ENCODE results near the gene SLIT3.

Gene SLIT3

DNA sequence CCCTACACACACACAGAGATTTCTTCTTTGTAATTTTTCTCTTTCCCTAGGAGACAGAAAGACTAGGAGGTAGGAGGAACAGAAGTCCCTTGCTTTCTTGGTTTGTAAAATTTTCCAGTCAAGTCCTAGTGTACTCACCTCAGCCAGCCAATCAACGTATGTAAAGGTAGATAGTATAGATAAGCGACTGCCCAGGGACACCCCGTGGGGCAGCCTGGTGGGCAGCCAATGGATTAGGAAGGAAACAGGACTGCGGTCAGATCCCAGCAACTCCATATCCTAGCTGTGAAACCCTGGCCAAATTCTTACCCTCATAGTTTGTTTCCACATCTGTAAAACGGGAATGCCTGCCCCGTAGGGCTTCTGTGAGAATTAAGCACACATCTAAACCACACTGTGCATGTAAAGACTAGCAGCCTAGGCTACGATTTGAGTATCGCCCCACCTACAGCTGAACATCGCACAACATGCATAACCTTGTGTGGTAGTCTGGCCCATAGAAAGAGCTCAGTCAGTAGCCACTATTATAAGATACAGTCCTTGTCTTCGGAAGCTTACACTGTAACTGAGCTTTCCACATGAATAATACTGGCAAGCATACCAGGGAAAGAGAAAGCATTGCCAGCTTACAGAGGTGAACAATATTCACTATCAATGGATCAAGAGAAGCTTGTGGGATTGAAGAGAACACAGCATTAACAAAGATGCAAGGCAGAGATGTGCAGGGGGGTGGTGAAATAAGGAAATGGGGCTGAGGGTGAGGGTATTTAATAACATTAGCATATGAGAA is 368.3 kb downstream of the SLIT3 start:
- H3K36me3 ChIP-seq (ENCODE audit: insufficient read depth, low read length): no peaks in the 10 kb centered on the region
- H4K20me1 ChIP-seq (ENCODE audit: insufficient read depth, low read length): no peaks in the 10 kb centered on the region
- H2AFZ ChIP-seq (ENCODE audit: low read depth, low read length): no peak overlapping the region
- H3K9me3 ChIP-seq (ENCODE audit: insufficient read depth, low read length, severe bottlenecking): no peaks in the 10 kb centered on the region
- H3K4me3 ChIP-seq (ENCODE audit: low read depth in 1 of 2, low read length in 2 of 2): no peak overlapping the region
- no peak overlapping the region for H3K9ac ChIP-seq (ENCODE audit: low read depth, low read length)
- H3K4me1 ChIP-seq (ENCODE audit: insufficient read depth, low read length): no peaks in the 10 kb centered on the region
- DNase-seq: no peak
- H3K27ac ChIP-seq (ENCODE audit: low read length): no peak overlapping the region
- no peak overlapping the region for H3K4me2 ChIP-seq (ENCODE audit: insufficient read depth, low read length)
- TF ChIP-seq EZH2 (IDR thresholded peaks at IDR 0.05; ENCODE audit: borderline replicate concordance, low read depth, low read length, severe bottlenecking): no peak
- TF ChIP-seq, protein P1, sequence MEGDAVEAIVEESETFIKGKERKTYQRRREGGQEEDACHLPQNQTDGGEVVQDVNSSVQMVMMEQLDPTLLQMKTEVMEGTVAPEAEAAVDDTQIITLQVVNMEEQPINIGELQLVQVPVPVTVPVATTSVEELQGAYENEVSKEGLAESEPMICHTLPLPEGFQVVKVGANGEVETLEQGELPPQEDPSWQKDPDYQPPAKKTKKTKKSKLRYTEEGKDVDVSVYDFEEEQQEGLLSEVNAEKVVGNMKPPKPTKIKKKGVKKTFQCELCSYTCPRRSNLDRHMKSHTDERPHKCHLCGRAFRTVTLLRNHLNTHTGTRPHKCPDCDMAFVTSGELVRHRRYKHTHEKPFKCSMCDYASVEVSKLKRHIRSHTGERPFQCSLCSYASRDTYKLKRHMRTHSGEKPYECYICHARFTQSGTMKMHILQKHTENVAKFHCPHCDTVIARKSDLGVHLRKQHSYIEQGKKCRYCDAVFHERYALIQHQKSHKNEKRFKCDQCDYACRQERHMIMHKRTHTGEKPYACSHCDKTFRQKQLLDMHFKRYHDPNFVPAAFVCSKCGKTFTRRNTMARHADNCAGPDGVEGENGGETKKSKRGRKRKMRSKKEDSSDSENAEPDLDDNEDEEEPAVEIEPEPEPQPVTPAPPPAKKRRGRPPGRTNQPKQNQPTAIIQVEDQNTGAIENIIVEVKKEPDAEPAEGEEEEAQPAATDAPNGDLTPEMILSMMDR (IDR thresholded peaks at IDR 0.05; ENCODE audit: borderline replicate concordance, extremely low read depth, low read length, poor library complexity, severe bottlenecking): no peak
- H3K79me2 ChIP-seq (ENCODE audit: insufficient read depth, low read length): no peaks in the 10 kb centered on the region
- H3K27me3 ChIP-seq (ENCODE audit: insufficient read depth, low read length, poor library complexity): no peaks in the 10 kb centered on the region
- no peak for ATAC-seq (ENCODE audit: insufficient read depth, low read depth)

DNA sequence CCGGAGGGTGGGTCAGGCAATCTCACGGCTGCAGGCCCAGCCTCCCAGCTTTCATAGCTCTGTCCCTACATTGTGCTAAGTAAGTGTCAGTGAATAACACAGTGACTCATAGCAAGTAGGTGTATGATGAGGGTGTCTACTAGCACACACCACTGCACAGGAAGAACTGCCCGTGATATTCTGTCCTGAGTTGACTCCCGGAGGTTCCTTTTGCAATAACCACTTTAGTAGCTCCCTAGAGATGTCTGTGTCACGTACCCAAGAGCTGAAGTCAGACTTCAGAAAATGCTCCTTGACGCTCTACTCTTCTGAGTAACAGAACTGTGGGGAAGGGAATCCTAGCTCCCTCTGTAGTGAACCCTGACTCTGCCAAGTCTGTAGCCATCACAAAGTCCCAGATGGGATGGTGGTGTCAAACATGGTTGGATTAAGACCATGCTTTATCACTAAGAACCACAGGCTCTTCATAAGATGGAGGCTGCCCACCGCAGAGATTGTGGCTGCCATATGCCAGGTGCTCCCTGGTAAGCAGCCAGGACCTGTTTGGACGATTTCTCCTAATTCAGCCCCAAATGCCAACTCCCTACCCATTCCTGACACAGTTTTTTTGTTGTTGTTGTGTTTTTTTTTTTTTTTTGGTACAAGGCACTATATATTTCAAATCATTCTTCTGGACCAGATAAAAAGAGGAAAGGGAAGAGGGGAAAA is 369.1 kb downstream of the SLIT3 start:
- ATAC-seq (ENCODE audit: insufficient read depth, low read depth): no peak
- DNase-seq: no peak
- Histone ChIP-seq H3K9me3 (ENCODE audit: insufficient read depth, low read length, severe bottlenecking) (no peaks in the 10 kb centered on the region), H2AFZ (ENCODE audit: low read depth, low read length) (no peak overlapping the region), H4K20me1 (ENCODE audit: insufficient read depth, low read length) (no peaks in the 10 kb centered on the region), H3K27ac (ENCODE audit: low read length) (no peak overlapping the region), H3K27me3 (ENCODE audit: insufficient read depth, low read length, poor library complexity) (no peaks in the 10 kb centered on the region), H3K4me3 (ENCODE audit: low read depth in 1 of 2, low read length in 2 of 2) (no peak overlapping the region), H3K9ac (ENCODE audit: low read depth, low read length) (no peak overlapping the region), H3K4me1 (ENCODE audit: insufficient read depth, low read length) (no peaks in the 10 kb centered on the region), H3K36me3 (ENCODE audit: insufficient read depth, low read length) (no peaks in the 10 kb centered on the region), H3K4me2 (ENCODE audit: insufficient read depth, low read length) (no peak overlapping the region), H3K79me2 (ENCODE audit: insufficient read depth, low read length) (no peaks in the 10 kb centered on the region)
- no peak for TF ChIP-seq EZH2 (IDR thresholded peaks at IDR 0.05; ENCODE audit: borderline replicate concordance, low read depth, low read length, severe bottlenecking)
- TF ChIP-seq, protein P1 (IDR thresholded peaks at IDR 0.05; ENCODE audit: borderline replicate concordance, extremely low read depth, low read length, poor library complexity, severe bottlenecking): no peak

DNA sequence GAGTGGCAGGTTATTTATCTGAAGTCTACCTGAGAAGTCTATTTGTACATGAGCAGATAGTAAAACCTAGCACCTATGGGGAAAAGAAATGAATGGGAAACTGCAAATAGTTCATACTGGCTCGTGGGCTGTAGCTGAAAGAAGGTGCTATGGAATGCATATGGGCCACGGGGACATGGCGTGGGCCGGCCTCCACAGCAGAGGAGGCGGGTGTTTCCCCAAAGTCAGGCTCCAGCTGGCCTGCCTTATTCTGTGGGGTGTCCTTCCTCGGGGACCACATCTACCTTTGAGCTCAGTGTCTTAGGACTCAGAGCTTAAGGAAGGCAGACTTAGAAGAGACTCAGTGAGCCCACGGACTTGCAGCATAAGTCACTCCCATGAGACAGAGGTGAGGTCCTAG is 371.3 kb downstream of the SLIT3 start:
- Histone ChIP-seq H3K9ac (ENCODE audit: low read depth, low read length) (no peak overlapping the region), H3K4me2 (ENCODE audit: insufficient read depth, low read length) (no peak overlapping the region), H2AFZ (ENCODE audit: low read depth, low read length) (no peak overlapping the region), H4K20me1 (ENCODE audit: insufficient read depth, low read length) (no peaks in the 10 kb centered on the region), H3K79me2 (ENCODE audit: insufficient read depth, low read length) (no peaks in the 10 kb centered on the region), H3K36me3 (ENCODE audit: insufficient read depth, low read length) (no peaks in the 10 kb centered on the region), H3K9me3 (ENCODE audit: insufficient read depth, low read length, severe bottlenecking) (no peaks in the 10 kb centered on the region), H3K4me3 (ENCODE audit: low read depth in 1 of 2, low read length in 2 of 2) (no peak overlapping the region), H3K27me3 (ENCODE audit: insufficient read depth, low read length, poor library complexity) (no peaks in the 10 kb centered on the region), H3K27ac (ENCODE audit: low read length) (no peak overlapping the region), H3K4me1 (ENCODE audit: insufficient read depth, low read length) (no peaks in the 10 kb centered on the region)
- TF ChIP-seq EZH2 (IDR thresholded peaks at IDR 0.05; ENCODE audit: borderline replicate concordance, low read depth, low read length, severe bottlenecking): no peak
- TF ChIP-seq, protein P1 (IDR thresholded peaks at IDR 0.05; ENCODE audit: borderline replicate concordance, extremely low read depth, low read length, poor library complexity, severe bottlenecking): no peak
- DNase-seq: no peak
- ATAC-seq (ENCODE audit: insufficient read depth, low read depth): no peak

Data from DND-41 (cell line).